ENCODE data around the gene ARHGEF10L.

Gene ARHGEF10L

DNA sequence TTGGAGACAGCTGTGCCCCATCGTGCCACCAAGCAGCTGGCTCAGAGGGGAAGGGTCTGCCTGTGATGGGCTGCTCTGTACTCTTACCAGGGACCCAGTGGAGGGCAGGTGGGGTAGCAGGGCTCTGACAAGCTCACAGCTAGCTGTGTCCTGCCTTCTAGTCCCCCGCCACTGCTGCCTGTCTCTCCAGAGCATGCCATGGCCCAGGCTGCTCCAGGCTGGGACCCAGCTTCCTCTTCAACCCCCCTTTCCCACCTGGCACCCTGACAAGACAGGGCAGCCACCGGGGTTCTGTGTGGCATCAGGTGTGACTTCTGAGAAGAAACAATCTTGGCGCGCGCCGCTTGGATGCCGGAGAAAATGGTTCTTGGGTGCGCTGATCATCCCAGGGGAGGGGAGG, 123.3 kb downstream of the ARHGEF10L start:
- TF ChIP-seq, protein P1, sequence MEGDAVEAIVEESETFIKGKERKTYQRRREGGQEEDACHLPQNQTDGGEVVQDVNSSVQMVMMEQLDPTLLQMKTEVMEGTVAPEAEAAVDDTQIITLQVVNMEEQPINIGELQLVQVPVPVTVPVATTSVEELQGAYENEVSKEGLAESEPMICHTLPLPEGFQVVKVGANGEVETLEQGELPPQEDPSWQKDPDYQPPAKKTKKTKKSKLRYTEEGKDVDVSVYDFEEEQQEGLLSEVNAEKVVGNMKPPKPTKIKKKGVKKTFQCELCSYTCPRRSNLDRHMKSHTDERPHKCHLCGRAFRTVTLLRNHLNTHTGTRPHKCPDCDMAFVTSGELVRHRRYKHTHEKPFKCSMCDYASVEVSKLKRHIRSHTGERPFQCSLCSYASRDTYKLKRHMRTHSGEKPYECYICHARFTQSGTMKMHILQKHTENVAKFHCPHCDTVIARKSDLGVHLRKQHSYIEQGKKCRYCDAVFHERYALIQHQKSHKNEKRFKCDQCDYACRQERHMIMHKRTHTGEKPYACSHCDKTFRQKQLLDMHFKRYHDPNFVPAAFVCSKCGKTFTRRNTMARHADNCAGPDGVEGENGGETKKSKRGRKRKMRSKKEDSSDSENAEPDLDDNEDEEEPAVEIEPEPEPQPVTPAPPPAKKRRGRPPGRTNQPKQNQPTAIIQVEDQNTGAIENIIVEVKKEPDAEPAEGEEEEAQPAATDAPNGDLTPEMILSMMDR (IDR thresholded peaks at IDR 0.05): no peak
- Histone ChIP-seq H3K27ac (peak overlapping the region; percentile 33 to 39), H3K9me3 (no peaks in the 10 kb centered on the region), H3K4me3 (no peak overlapping the region), H3K27me3 (no peaks in the 10 kb centered on the region), H3K4me1 (peaks cover 0 to 17% (median 2%) of the 10 kb centered on the region in 4 donors), H3K36me3 (peaks cover 80 to 97% (median 86%) of the 10 kb centered on the region in 3 donors)
- intact Hi-C loops (cut with DNase I; ENCODE audit: low total_unique reads): loop anchor here (5.0 kb wide), 1 partner anchor 440 kb away; no protein-coding TSS in a partner anchor
- DNase-seq: no peak

DNA sequence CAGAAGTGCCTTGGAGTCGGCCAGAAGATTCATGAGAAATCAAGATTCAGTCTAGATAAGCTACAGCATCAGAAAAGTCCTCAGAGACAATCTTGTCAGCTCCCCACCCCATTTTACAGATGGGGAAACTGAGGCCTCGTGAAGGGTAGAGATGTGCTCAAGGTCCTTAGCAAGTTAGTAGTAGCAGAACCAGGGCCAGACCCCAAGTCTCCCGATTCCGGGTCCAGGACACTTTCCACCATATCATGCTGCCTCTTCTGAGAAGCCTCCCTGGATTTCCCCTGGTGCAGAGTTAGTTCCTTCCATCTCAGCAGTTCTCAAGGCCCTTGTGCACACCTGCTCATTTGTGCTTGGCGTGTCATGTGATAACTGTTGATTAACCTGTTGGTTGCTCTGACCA, 124.1 kb downstream of the ARHGEF10L start:
- TF ChIP-seq, protein P1 (IDR thresholded peaks at IDR 0.05): no peak
- intact Hi-C loops (cut with DNase I; ENCODE audit: low total_unique reads): loop anchor here (5.0 kb wide), 1 partner anchor 439 kb away; no protein-coding TSS in a partner anchor
- DNase-seq: no peak

GRCh38 chr1:17664322-17664721, 124.8 kb downstream of the ARHGEF10L start:
- H3K9me3 ChIP-seq: no peaks in the 10 kb centered on the region
- peaks cover 0 to 32% (median 8%) of the 10 kb centered on the region in 4 donors for H3K4me1 ChIP-seq
- TF ChIP-seq, protein P1 (IDR thresholded peaks at IDR 0.05): no peak
- H3K27me3 ChIP-seq: no peaks in the 10 kb centered on the region
- no peak for DNase-seq
- peaks cover 78 to 97% (median 83%) of the 10 kb centered on the region in 3 donors for H3K36me3 ChIP-seq
- H3K4me3 ChIP-seq: no peak overlapping the region
- no peak overlapping the region for H3K27ac ChIP-seq
- intact Hi-C loops (cut with DNase I; ENCODE audit: low total_unique reads): loop anchor here (5.0 kb wide), 1 partner anchor 438 kb away; no protein-coding TSS in a partner anchor

More for the DNA sequence above, 124.1 kb downstream of the ARHGEF10L start:
- no peaks in the 10 kb centered on the region for H3K9me3 ChIP-seq
- peaks cover 0 to 25% (median 4%) of the 10 kb centered on the region in 4 donors for H3K4me1 ChIP-seq
- peaks cover 80 to 97% (median 86%) of the 10 kb centered on the region in 3 donors for H3K36me3 ChIP-seq
- no peaks in the 10 kb centered on the region for H3K27me3 ChIP-seq
- no peak overlapping the region for H3K4me3 ChIP-seq
- no peak overlapping the region for H3K27ac ChIP-seq

- intact Hi-C loops (cut with DNase I; ENCODE audit: low total_unique reads): no loop called here
- no peak overlapping the region for H3K4me3 ChIP-seq
- H3K9me3 ChIP-seq: no peaks in the 10 kb centered on the region
- H3K36me3 ChIP-seq: peaks cover 71 to 97% (median 77%) of the 10 kb centered on the region in 3 donors
- no peaks in the 10 kb centered on the region for H3K27me3 ChIP-seq
- DNase-seq: no peak
- TF ChIP-seq, protein P1 (IDR thresholded peaks at IDR 0.05): no peak
- H3K27ac ChIP-seq: no peak overlapping the region
- peaks cover 0 to 39% (median 15%) of the 10 kb centered on the region in 4 donors for H3K4me1 ChIP-seq
Observed at GRCh38 chr1:17665054-17665453, 125.6 kb downstream of the ARHGEF10L start.

GRCh38 chr1:17665950-17666720, 126.6 kb downstream of the ARHGEF10L start:
- Histone ChIP-seq H3K27me3 (no peaks in the 10 kb centered on the region), H3K36me3 (peaks cover 69 to 97% (median 76%) of the 10 kb centered on the region in 3 donors), H3K27ac (peak overlapping the region; percentile 3 to 62), H3K9me3 (no peaks in the 10 kb centered on the region), H3K4me3 (no peak overlapping the region), H3K4me1 (peaks cover 0 to 50% (median 19%) of the 10 kb centered on the region in 4 donors)
- TF ChIP-seq, protein P1 (IDR thresholded peaks at IDR 0.05): no peak
- intact Hi-C loops (cut with DNase I; ENCODE audit: low total_unique reads): no loop called here
- DNase-seq: no peak
